ENCODE data around the gene KREMEN2. TPM values are rescaled to one million over a fixed set of nuclear protein-coding genes. Genes with fewer than 3 reads are reported as not detected.

KREMEN2 gene
- total and polyA plus RNA-seq, 2 of the 13 experiments (the other 11 are each of a cell fraction or from before 2014, with no cell fraction given), result 0.48 to 1.2 TPM

- TF ChIP-seq MXD3 (CRISPR knock-in tag; IDR thresholded peaks at IDR 0.05), result no peak
- TF ChIP-seq KAT2B (IDR thresholded peaks at IDR 0.05; ENCODE audit: borderline replicate concordance, low read depth, low read length), result no peak
- TF ChIP-seq KLF6 (CRISPR knock-in tag; IDR thresholded peaks at IDR 0.05), result no peak
Observed at GRCh38 chr16:2971134-2971984, 7.3 kb downstream of the KREMEN2 start (continued).

- intact Hi-C loops (cut with micrococcal nuclease; ENCODE audit: unreplicated experiment) (no loop called here), in situ Hi-C loops (cut with HindIII; ENCODE audit: extremely low pct_ligation_motif_present, low pct_unique_long_range_greater_than_20kb) (no loop called here)
- H3K36me3 ChIP-seq (replicated peaks in 1 of 2; ENCODE audit: control insufficient read depth in 1 of 2, insufficient read depth in 2 of 2, low read length in 2 of 2), result peaks cover 2 to 18% of the 10 kb centered on the region in 2 experiments; a peak in 3 of 5 replicates
- H4K20me1 ChIP-seq (ENCODE audit: insufficient read depth, low read length), result no peaks in the 10 kb centered on the region
- ChIA-PET CTCF (ENCODE audit: low intra/inter-chr PET ratio, low total read pairs) (no interaction called here), POLR2A (interaction anchor here (1.2 to 1.9 kb wide), 2 partner anchors 9 to 50 kb away, joined by 3 to 10 read pairs; partner anchors contain the start of gene PKMYT1)
- H3K4me1 ChIP-seq (ENCODE audit: insufficient read depth, low read length), result peaks cover 17% of the 10 kb centered on the region
- H3K4me3 ChIP-seq (replicated peaks in 1 of 3; ENCODE audit: insufficient read depth in 1 of 3, low read depth in 2 of 3, low read length in 3 of 3), result no peak overlapping the region
- DNase-seq (ENCODE audit: low spot score) (no peak), FAIRE-seq (no peak), ATAC-seq (no peak)
- no peak overlapping the region for H3K4me2 ChIP-seq (ENCODE audit: low read depth, low read length)
- H2AFZ ChIP-seq (ENCODE audit: low read length), result no peak overlapping the region
- WGBS (ENCODE audit: low lambda C conversion rate), result 96% methylated on average over 10 of the region's 15 CpGs
- H3K27ac ChIP-seq (ENCODE audit: extremely low read length, insufficient read depth, low read length), result no peak overlapping the region
- no peaks in the 10 kb centered on the region; a peak in 1 of 5 replicates for H3K27me3 ChIP-seq (ENCODE audit: control insufficient read depth in 1 of 2, insufficient read depth in 2 of 2, low read length in 2 of 2)
- H3K9ac ChIP-seq (ENCODE audit: insufficient read depth, low read depth, low read length), result no peak overlapping the region
- H3K9me3 ChIP-seq (ENCODE audit: low read length), result no peaks in the 10 kb centered on the region
- BruUV-seq (replicated peaks), result no TSS peak
- H3K79me2 ChIP-seq (ENCODE audit: insufficient read depth, low read length), result peaks cover 8% of the 10 kb centered on the region
- TF ChIP-seq POLR2AphosphoS5 (IDR thresholded peaks at IDR 0.05; ENCODE audit: low read depth, low read length) (peak; percentile 15; the same call in 1 of the 2 replicates), TFDP2 (CRISPR knock-in tag; IDR thresholded peaks at IDR 0.05) (no peak), SUZ12 (IDR thresholded peaks at IDR 0.05; ENCODE audit: low read depth, low read length) (no peak), POLR2A (IDR thresholded peaks at IDR 0.05; ENCODE audit: insufficient read depth in 1 of 2, low read depth in 2 of 2, low read length in 2 of 2) (peak; percentile 11 to 21; a peak in 1 of 4 replicates), POLR2G (IDR thresholded peaks at IDR 0.05; ENCODE audit: low read depth, low read length) (0 out of 2 replicates have a peak, but pooled peaks have one; percentile 22), EED (CRISPR knock-in tag; IDR thresholded peaks at IDR 0.05) (no peak), HNRNPL (IDR thresholded peaks at IDR 0.05; ENCODE audit: low read depth, low read length) (0 out of 2 replicates have a peak, but pooled peaks have one; percentile 4), RBFOX2 (IDR thresholded peaks at IDR 0.05; ENCODE audit: low read depth, low read length) (no peak)
Observed at GRCh38 chr16:2971985-2972784, 8.1 kb downstream of the KREMEN2 start.

All from HepG2 (cell line).